Mucosa of rectum (tissue), 2 donors: ENCODE results near the gene MXD1.
A peak's percentile ranks its signal among the peaks of the same experiment; 100 is the strongest.

Source experiments
- H3K27ac ChIP-seq, 2 donors: one replicate each; pipeline ENCODE4 v1.7.0; 2013; ENCODE audit warnings: inconsistent platforms in 2 of 2, low read depth in 2 of 2, low read length in 2 of 2
- H3K27me3 ChIP-seq, 2 donors: one replicate each; pipeline ENCODE4 v1.7.0; 2013; ENCODE audit warnings: low read length in 2 of 2; ENCODE audit not compliant: control insufficient read depth in 2 of 2, insufficient read depth in 2 of 2
- H3K36me3 ChIP-seq, 2 donors: one replicate each; pipeline ENCODE4 v1.7.0; 2013; ENCODE audit warnings: low read length in 2 of 2; ENCODE audit not compliant: control insufficient read depth in 2 of 2, insufficient read depth in 2 of 2
- H3K4me1 ChIP-seq, 2 donors: one replicate each; pipeline ENCODE4 v1.7.0; 2013; ENCODE audit warnings: low read length in 2 of 2, mild to moderate bottlenecking in 1 of 2; ENCODE audit not compliant: control insufficient read depth in 2 of 2, insufficient read depth in 2 of 2
- H3K4me3 ChIP-seq, 2 donors: one replicate each; pipeline ENCODE4 v1.7.0; 2013; ENCODE audit warnings: low read length in 2 of 2
- H3K9ac ChIP-seq, 2 donors: one replicate each; pipeline ENCODE4 v1.7.0; 2013; ENCODE audit warnings: low read length in 2 of 2, low read depth in 1 of 2, mild to moderate bottlenecking in 1 of 2
- H3K9me3 ChIP-seq, 2 donors: one replicate each; pipeline ENCODE4 v1.7.0; 2013; ENCODE audit warnings: low read length in 2 of 2; ENCODE audit not compliant: control insufficient read depth in 2 of 2
- donor health status: healthy.
- donor health status: Normal muscosa, but diverticular disease.

The MXD1 gene

DNA sequence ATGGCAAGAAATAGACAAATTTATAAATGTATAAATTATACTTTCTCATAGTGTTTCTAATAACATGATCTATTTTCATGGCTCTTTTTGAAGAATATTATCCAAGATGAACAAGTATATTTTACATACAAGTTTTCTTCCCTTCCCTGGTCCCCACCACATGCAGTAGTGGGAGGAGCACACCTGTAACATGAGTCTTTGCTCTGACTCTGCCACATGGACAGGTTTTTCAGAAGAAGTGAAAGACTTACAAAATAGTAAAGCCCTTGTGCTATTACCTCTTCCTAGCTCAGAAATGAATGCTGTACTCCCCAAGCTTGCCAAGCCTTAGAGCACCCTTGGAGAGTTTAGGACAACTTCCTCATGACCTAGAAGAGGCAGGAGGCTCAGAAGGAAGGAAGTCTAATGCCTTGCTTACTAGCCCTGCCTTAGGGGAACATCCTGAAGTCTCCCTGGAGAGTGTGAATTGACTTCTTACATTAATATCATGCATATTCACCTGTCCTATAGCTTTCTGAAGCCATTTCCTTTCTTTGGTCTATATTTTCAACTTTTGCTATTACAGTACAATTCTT, 18.4 kb downstream of the MXD1 start:
- H3K36me3 ChIP-seq = peaks cover 36 to 40% of the 10 kb centered on the region in 2 donors
- peak overlapping the region; percentile 19 to 26 for H3K27ac ChIP-seq
- no peaks in the 10 kb centered on the region for H3K27me3 ChIP-seq
- no peak overlapping the region for H3K4me3 ChIP-seq
- no peaks in the 10 kb centered on the region for H3K9me3 ChIP-seq
- no peak overlapping the region for H3K9ac ChIP-seq
- H3K4me1 ChIP-seq = peaks cover 0 to 18% of the 10 kb centered on the region in 2 donors

DNA sequence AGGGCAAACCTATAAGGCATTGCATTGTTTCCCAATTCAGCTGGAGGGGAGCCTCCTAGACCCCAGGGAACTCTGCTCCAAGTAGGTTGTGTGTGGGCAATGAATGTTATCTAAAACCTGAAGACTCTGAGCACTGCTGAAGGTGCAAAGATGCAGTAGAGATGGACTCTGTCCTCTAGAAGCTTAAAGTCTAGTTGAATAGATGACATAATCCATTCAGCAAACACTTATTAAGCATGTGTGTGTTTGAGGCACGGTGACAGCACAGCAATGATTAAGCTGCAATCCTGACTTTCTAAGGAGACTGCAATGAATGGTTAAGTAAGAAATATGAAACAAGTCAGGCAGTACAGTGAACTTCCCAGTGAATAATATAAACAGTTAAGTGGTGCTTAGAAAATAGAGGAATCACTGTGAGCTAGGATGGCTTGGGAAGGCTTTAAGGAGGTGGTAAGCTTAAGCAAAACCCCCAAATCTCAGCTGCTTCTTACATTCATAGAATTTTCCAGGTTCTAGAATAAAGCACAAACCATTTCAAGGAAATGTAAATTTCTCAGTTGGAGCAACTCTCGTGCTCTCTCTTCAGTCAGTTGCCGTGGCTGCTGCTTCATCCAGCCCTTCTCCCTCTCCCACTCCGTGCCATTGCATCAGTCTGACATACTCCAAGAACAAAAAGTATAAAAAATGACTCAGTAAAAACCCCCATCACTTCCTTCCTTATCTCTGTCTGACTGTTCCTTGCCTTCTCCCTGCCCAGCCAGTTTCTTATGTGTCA, 19.1 kb downstream of the MXD1 start:
- peak overlapping the region; percentile 19 to 26 for H3K27ac ChIP-seq
- H3K4me1 ChIP-seq = peaks cover 0 to 18% of the 10 kb centered on the region in 2 donors
- peaks cover 43 to 44% of the 10 kb centered on the region in 2 donors for H3K36me3 ChIP-seq
- H3K27me3 ChIP-seq = no peaks in the 10 kb centered on the region
- no peak overlapping the region for H3K4me3 ChIP-seq
- no peaks in the 10 kb centered on the region for H3K9me3 ChIP-seq
- H3K9ac ChIP-seq = no peak overlapping the region

DNA sequence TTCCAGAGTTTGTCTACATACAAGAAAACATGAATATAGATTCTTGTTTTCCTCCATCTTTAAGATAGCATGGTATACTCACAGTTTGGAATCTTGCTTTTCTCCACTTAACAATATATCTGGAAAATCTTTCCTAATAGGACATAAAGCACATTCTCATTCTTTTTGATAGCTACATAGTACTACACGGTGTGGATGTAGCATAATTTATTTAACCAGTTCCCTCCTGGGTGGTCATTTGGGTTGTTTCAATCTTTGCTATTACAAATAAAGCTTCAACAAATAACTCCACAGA, 19.7 kb downstream of the MXD1 start:
- peaks cover 47 to 48% of the 10 kb centered on the region in 2 donors for H3K36me3 ChIP-seq
- no peak overlapping the region for H3K9ac ChIP-seq
- H3K27ac ChIP-seq = peak overlapping the region in 1 of 2 donors; percentile 11
- no peaks in the 10 kb centered on the region for H3K27me3 ChIP-seq
- H3K4me3 ChIP-seq = no peak overlapping the region
- H3K9me3 ChIP-seq = no peaks in the 10 kb centered on the region
- H3K4me1 ChIP-seq = peaks cover 0 to 18% of the 10 kb centered on the region in 2 donors

- H3K36me3 ChIP-seq = peaks cover 49 to 52% of the 10 kb centered on the region in 2 donors
- H3K4me1 ChIP-seq = peaks cover 0 to 18% of the 10 kb centered on the region in 2 donors
- H3K27me3 ChIP-seq = no peaks in the 10 kb centered on the region
- H3K9ac ChIP-seq = no peak overlapping the region
- H3K9me3 ChIP-seq = no peaks in the 10 kb centered on the region
- no peak overlapping the region for H3K4me3 ChIP-seq
- H3K27ac ChIP-seq = no peak overlapping the region
Observed at GRCh38 chr2:69935011-69935410, 20.1 kb downstream of the MXD1 start.

- Histone ChIP-seq H3K27ac (no peak overlapping the region), H3K36me3 (peaks cover 58 to 67% of the 10 kb centered on the region in 2 donors), H3K27me3 (no peaks in the 10 kb centered on the region)
Observed at GRCh38 chr2:69936906-69937305, 22.0 kb downstream of the MXD1 start.

DNA sequence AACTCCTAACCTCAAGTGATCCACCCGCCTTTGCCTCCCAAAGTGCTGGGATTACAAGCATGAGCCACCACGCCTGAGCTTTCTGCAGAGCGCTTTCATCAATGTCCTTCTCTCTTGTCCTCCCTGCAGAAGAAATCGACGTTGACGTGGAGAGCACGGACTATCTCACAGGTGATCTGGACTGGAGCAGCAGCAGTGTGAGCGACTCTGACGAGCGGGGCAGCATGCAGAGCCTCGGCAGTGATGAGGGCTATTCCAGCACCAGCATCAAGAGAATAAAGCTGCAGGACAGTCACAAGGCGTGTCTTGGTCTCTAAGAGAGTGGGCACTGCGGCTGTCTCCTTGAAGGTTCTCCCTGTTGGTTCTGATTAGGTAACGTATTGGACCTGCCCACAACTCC, 23.1 kb downstream of the MXD1 start:
- Histone ChIP-seq H3K9me3 (no peaks in the 10 kb centered on the region), H3K27ac (no peak overlapping the region), H3K36me3 (peaks cover 67 to 77% of the 10 kb centered on the region in 2 donors), H3K27me3 (no peaks in the 10 kb centered on the region), H3K4me3 (no peak overlapping the region), H3K4me1 (peaks cover 0 to 12% of the 10 kb centered on the region in 2 donors), H3K9ac (no peak overlapping the region)

More at GRCh38 chr2:69936906-69937305, 22.0 kb downstream of the MXD1 start:
- H3K9me3 ChIP-seq = no peaks in the 10 kb centered on the region
- peaks cover 0 to 15% of the 10 kb centered on the region in 2 donors for H3K4me1 ChIP-seq
- H3K4me3 ChIP-seq = no peak overlapping the region
- H3K9ac ChIP-seq = no peak overlapping the region

DNA sequence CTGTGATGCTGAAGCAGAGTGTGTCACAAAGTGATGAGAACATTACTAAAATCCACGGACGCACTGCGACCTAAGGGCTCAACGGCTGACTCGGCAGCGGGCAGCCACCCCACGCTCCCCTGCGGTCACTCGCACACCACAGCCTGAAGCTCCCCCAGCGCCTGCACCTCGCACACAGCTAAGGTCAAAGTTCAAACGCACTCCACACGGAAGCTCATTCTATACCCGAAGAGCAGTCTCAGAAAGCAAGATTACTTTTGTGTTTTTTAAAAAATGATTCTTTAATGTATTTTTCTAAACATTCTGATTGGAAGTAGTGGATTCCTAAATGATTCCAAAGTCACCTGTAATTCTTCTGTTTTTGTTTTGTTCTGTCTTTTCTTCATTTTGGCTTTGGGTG, 24.8 kb downstream of the MXD1 start:
- Histone ChIP-seq H3K9me3 (no peaks in the 10 kb centered on the region), H3K27ac (no peak overlapping the region), H3K9ac (no peak overlapping the region), H3K27me3 (no peaks in the 10 kb centered on the region), H3K36me3 (peaks cover 70 to 86% of the 10 kb centered on the region in 2 donors), H3K4me3 (no peak overlapping the region), H3K4me1 (no peaks in the 10 kb centered on the region)

GRCh38 chr2:69940691-69941090, 25.8 kb downstream of the MXD1 start:
- Histone ChIP-seq H3K4me1 (no peaks in the 10 kb centered on the region), H3K9ac (no peak overlapping the region), H3K9me3 (no peaks in the 10 kb centered on the region), H3K4me3 (no peak overlapping the region), H3K36me3 (peaks cover 63 to 77% of the 10 kb centered on the region in 2 donors), H3K27ac (no peak overlapping the region), H3K27me3 (no peaks in the 10 kb centered on the region)

GRCh38 chr2:69943000-69943842, 28.3 kb downstream of the MXD1 start:
- peaks cover 5 to 10% of the 10 kb centered on the region in 2 donors for H3K4me1 ChIP-seq
- H3K36me3 ChIP-seq = peaks cover 43 to 52% of the 10 kb centered on the region in 2 donors
- no peak overlapping the region for H3K27ac ChIP-seq

More at GRCh38 chr2:69943000-69943842, 28.3 kb downstream of the MXD1 start:
- no peak overlapping the region for H3K4me3 ChIP-seq
- no peaks in the 10 kb centered on the region for H3K27me3 ChIP-seq
- no peak overlapping the region for H3K9ac ChIP-seq
- H3K9me3 ChIP-seq = no peaks in the 10 kb centered on the region
